SJSA1 (cell line): ENCODE data around the gene CACNA2D3. TPM values are rescaled to one million over a fixed set of nuclear protein-coding genes. Genes with fewer than 3 reads are reported as not detected.

Experiments
- DNase-seq, 2 experiments: peaks; one replicate each; pipeline ENCODE4 v3.0.0-alpha.2; 2015 to 2020; ENCODE audit warnings: low spot score in 2 of 2, low read depth in 1 of 2
- H3K27ac ChIP-seq: fragments of 250-450 bp; sonication (Bioruptor Pico); 2 replicates; pipeline ENCODE4 v1.5.1; 2020; ENCODE audit warnings: mild to moderate bottlenecking, moderate library complexity
- H3K27me3 ChIP-seq: fragments of 250-450 bp; sonication (Bioruptor Pico); replicated peaks from 2 replicates; pipeline ENCODE4 v1.5.1; 2020; ENCODE audit warnings: mild to moderate bottlenecking, moderate library complexity
- H3K36me3 ChIP-seq: fragments of 250-450 bp; sonication (Bioruptor Pico); 2 replicates; pipeline ENCODE4 v1.5.1; 2020; ENCODE audit warnings: mild to moderate bottlenecking
- H3K4me1 ChIP-seq: fragments of 250-450 bp; sonication (Bioruptor Pico); replicated peaks from 2 replicates; pipeline ENCODE4 v1.6.1; 2021; ENCODE audit warnings: mild to moderate bottlenecking
- H3K4me3 ChIP-seq: fragments of 250-450 bp; sonication (Bioruptor Pico); 2 replicates; pipeline ENCODE4 v1.5.1; 2020; ENCODE audit warnings: mild to moderate bottlenecking
- H3K9me3 ChIP-seq: fragments of 250-450 bp; sonication (Bioruptor Pico); replicated peaks from 2 replicates; pipeline ENCODE4 v1.5.1; 2020; ENCODE audit warnings: mild to moderate bottlenecking
- total RNA-seq: library from RNA; depleted of rRNA; stranded (reverse); fragments of >200 nt; shearing (Covaris generic); gene quantifications from 2 replicates; pipeline ENCODE4 v1.2.3, GENCODE V29; 2014

Gene CACNA2D3
- total RNA-seq, 1 experiment from 2014 or later, result not detected

DNA sequence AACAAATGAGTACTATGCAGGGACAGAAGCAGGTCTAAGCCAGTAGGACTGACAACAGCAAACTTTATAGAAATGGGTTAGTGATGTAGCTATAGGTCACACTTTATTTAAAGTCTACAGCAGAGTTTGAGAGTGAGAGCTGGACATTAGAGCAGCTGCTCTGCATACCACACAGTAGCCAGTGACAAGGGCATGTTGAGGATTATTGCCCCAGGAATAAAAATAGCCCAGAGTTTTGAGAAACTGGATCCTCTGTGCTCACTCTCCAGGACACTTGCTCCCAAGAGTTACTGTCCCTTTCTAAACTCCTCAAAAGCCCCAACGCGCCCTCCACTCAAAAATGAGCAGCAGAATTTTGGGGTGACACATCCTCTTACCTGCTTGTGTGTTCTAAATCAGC lies 784.4 kb downstream of the CACNA2D3 start:
- H3K4me1 ChIP-seq, result peaks cover 19% of the 10 kb centered on the region
- no peaks in the 10 kb centered on the region for H3K9me3 ChIP-seq
- no peak overlapping the region for H3K27ac ChIP-seq
- DNase-seq, result no peak
- H3K36me3 ChIP-seq, result no peaks in the 10 kb centered on the region
- H3K4me3 ChIP-seq, result no peak overlapping the region
- no peaks in the 10 kb centered on the region for H3K27me3 ChIP-seq

DNA sequence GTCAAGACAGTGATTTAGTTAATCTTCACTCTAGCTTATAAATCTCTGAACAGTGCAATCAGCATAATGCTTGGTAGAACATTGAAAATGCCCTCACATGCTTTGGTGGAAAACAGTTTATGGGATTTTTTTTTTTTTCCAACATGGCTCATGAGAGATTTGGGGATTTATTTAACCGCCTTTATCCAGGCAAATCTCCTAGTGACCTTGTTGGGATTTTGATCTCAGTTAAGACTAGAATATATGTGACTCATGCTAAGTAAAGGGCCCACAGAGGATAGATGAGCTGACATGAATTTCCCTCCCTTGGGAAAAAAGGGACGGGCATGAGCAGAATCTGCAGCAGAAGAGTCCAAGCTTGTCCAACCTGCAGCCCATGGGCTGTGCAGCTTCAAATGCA lies 786.8 kb downstream of the CACNA2D3 start:
- DNase-seq, result no peak
- no peak overlapping the region for H3K27ac ChIP-seq
- H3K9me3 ChIP-seq, result no peaks in the 10 kb centered on the region
- no peaks in the 10 kb centered on the region for H3K36me3 ChIP-seq
- no peak overlapping the region for H3K4me3 ChIP-seq
- H3K27me3 ChIP-seq, result no peaks in the 10 kb centered on the region
- peaks cover 11% of the 10 kb centered on the region for H3K4me1 ChIP-seq

GRCh38 chr3:54914180-54914579 lies 791.8 kb downstream of the CACNA2D3 start:
- no peak for DNase-seq
- H3K4me3 ChIP-seq, result no peak overlapping the region

DNA sequence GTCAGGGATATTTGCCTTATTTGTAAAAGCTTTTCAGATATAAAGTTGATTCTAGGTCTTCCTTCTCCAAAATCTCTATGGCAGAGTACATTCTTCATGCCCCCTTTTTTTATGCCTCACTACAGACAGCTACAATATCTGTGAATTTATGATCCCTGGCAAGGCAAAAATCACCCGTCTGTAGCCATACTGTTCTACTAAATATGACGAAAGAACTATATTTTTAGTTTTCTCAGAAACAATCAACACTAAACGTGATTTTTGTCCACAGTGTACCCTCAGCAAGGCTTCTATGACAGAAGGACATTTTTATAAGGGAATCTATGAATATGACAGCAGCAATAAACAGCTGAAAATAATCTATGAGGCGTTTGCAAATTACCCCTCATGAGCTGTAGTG lies 792.8 kb downstream of the CACNA2D3 start:
- DNase-seq, result no peak
- no peak overlapping the region for H3K27ac ChIP-seq
- H3K9me3 ChIP-seq, result no peaks in the 10 kb centered on the region
- H3K4me1 ChIP-seq, result no peaks in the 10 kb centered on the region
- H3K36me3 ChIP-seq, result no peaks in the 10 kb centered on the region
- H3K27me3 ChIP-seq, result no peaks in the 10 kb centered on the region
- no peak overlapping the region for H3K4me3 ChIP-seq

More at GRCh38 chr3:54914180-54914579, 791.8 kb downstream of the CACNA2D3 start:
- H3K9me3 ChIP-seq, result no peaks in the 10 kb centered on the region
- no peaks in the 10 kb centered on the region for H3K4me1 ChIP-seq
- H3K27me3 ChIP-seq, result no peaks in the 10 kb centered on the region
- no peaks in the 10 kb centered on the region for H3K36me3 ChIP-seq
- H3K27ac ChIP-seq, result no peak overlapping the region

- no peaks in the 10 kb centered on the region for H3K36me3 ChIP-seq
- H3K9me3 ChIP-seq, result no peaks in the 10 kb centered on the region
- DNase-seq, result no peak
- H3K4me1 ChIP-seq, result no peaks in the 10 kb centered on the region
- H3K4me3 ChIP-seq, result no peak overlapping the region
- H3K27ac ChIP-seq, result no peak overlapping the region
- no peaks in the 10 kb centered on the region for H3K27me3 ChIP-seq
These were observed 793.6 kb downstream of the CACNA2D3 start for GRCh38 chr3:54915976-54916375.

DNA sequence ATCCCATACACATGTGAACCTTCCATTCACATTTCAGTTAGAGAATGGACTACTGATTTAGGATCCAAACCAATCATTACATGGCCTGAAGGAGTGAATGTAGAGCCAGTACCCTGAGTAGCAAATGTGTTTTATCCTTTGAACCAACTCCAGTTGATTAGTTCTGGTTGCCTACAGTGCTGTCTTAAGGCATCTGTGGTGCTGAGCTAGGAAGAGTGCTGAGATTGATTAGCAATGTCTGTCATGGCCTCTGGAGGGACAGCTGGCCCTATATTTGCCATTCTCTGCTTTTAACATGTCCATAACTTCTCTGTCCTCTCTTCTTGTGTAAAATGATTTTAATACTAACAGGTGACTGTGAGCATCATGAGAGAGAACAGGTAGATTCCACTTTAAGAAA lies 794.4 kb downstream of the CACNA2D3 start:
- H3K4me1 ChIP-seq, result no peaks in the 10 kb centered on the region
- no peak overlapping the region for H3K27ac ChIP-seq
- DNase-seq, result no peak
- H3K9me3 ChIP-seq, result no peaks in the 10 kb centered on the region
- no peaks in the 10 kb centered on the region for H3K36me3 ChIP-seq
- H3K27me3 ChIP-seq, result no peaks in the 10 kb centered on the region
- no peak overlapping the region for H3K4me3 ChIP-seq

DNA sequence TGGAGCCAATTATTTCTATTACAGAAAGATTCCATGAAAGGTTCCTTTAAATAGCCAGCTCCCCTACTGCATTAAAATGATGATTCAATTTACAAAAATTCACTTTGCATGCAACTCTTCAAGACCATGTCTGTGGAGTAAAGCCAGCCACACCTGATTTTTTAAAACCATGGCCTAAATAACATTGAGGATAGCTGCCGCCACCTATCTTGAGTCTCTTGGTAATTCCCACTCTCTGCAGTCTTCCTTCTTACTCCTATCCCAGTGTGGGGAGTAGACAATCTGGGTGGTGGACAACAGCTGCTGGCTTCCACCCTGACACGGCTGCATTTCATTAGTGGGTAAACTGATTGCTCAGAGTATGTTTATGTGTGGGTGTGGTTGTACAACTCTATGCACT lies 794.8 kb downstream of the CACNA2D3 start:
- H3K9me3 ChIP-seq, result no peaks in the 10 kb centered on the region
- no peaks in the 10 kb centered on the region for H3K36me3 ChIP-seq
- no peaks in the 10 kb centered on the region for H3K27me3 ChIP-seq
- no peak overlapping the region for H3K27ac ChIP-seq
- no peaks in the 10 kb centered on the region for H3K4me1 ChIP-seq
- no peak overlapping the region for H3K4me3 ChIP-seq
- DNase-seq, result no peak

GRCh38 chr3:54917862-54918261 lies 795.5 kb downstream of the CACNA2D3 start:
- no peak overlapping the region for H3K27ac ChIP-seq

GRCh38 chr3:54918516-54918915 lies 796.2 kb downstream of the CACNA2D3 start:
- H3K4me3 ChIP-seq, result no peak overlapping the region
- H3K4me1 ChIP-seq, result no peaks in the 10 kb centered on the region
- no peaks in the 10 kb centered on the region for H3K9me3 ChIP-seq
- H3K36me3 ChIP-seq, result no peaks in the 10 kb centered on the region
- no peak overlapping the region for H3K27ac ChIP-seq
- H3K27me3 ChIP-seq, result no peaks in the 10 kb centered on the region
- no peak for DNase-seq

More at GRCh38 chr3:54917862-54918261, 795.5 kb downstream of the CACNA2D3 start:
- no peak overlapping the region for H3K4me3 ChIP-seq
- no peak for DNase-seq
- H3K9me3 ChIP-seq, result no peaks in the 10 kb centered on the region
- no peaks in the 10 kb centered on the region for H3K36me3 ChIP-seq
- no peaks in the 10 kb centered on the region for H3K4me1 ChIP-seq
- no peaks in the 10 kb centered on the region for H3K27me3 ChIP-seq

- no peaks in the 10 kb centered on the region for H3K27me3 ChIP-seq
- no peaks in the 10 kb centered on the region for H3K9me3 ChIP-seq
- no peaks in the 10 kb centered on the region for H3K36me3 ChIP-seq
- no peaks in the 10 kb centered on the region for H3K4me1 ChIP-seq
- no peak within 1 kb of the TSS for H3K27ac ChIP-seq
- DNase-seq, result no peak
- no peak within 1 kb of the TSS for H3K4me3 ChIP-seq
These were observed 805.9 kb downstream of the CACNA2D3 start, which contains the start of gene LRTM1 for GRCh38 chr3:54928046-54928770. Gene LRTM1 (minus strand): TSS chr3:54928059. CDS start chr3:54927911, 148 bp downstream.

DNA sequence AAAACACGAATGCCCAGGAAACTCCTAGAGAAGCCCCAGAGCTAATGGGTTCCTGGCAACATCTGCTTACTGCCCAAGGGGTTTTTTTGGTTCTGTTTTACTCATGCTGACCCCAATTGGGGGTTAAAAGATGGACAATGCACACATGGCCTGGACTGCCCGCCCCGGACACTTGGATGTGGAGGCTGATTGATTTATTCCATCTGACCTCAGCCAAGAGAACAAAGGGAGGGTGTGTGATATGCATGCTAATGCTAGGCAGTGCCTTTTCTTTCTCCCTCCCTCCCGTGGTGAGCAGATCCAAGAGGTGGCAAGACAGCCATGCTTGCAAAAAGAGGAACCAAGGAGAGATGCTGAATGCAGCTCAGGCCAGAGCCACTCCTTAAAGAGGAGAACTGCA lies 808.8 kb downstream of the CACNA2D3 start:
- H3K27me3 ChIP-seq, result no peaks in the 10 kb centered on the region
- H3K27ac ChIP-seq, result no peak overlapping the region
- H3K36me3 ChIP-seq, result no peaks in the 10 kb centered on the region
- no peak overlapping the region for H3K4me3 ChIP-seq
- no peak for DNase-seq
- no peaks in the 10 kb centered on the region for H3K9me3 ChIP-seq
- no peaks in the 10 kb centered on the region for H3K4me1 ChIP-seq

- Histone ChIP-seq H3K27me3 (no peaks in the 10 kb centered on the region), H3K36me3 (no peaks in the 10 kb centered on the region), H3K4me3 (no peak overlapping the region), H3K4me1 (no peaks in the 10 kb centered on the region), H3K27ac (no peak overlapping the region), H3K9me3 (no peaks in the 10 kb centered on the region)
- no peak for DNase-seq
These were observed 810.3 kb downstream of the CACNA2D3 start for GRCh38 chr3:54932606-54933005.

GRCh38 chr3:54935869-54936268 lies 813.5 kb downstream of the CACNA2D3 start:
- no peak for DNase-seq
- Histone ChIP-seq H3K4me3 (no peak overlapping the region), H3K4me1 (no peaks in the 10 kb centered on the region), H3K9me3 (no peaks in the 10 kb centered on the region), H3K27me3 (no peaks in the 10 kb centered on the region), H3K27ac (no peak overlapping the region), H3K36me3 (no peaks in the 10 kb centered on the region)

- no peak for DNase-seq
- Histone ChIP-seq H3K4me1 (no peaks in the 10 kb centered on the region), H3K4me3 (no peak overlapping the region), H3K9me3 (no peaks in the 10 kb centered on the region), H3K36me3 (no peaks in the 10 kb centered on the region), H3K27ac (no peak overlapping the region), H3K27me3 (no peaks in the 10 kb centered on the region)
These were observed 814.2 kb downstream of the CACNA2D3 start for GRCh38 chr3:54936561-54936960.
